H1 (cell line): ENCODE measurements around the gene USP13. TPM values are rescaled to one million over a fixed set of nuclear protein-coding genes. Genes with fewer than 3 reads are reported as not detected.

Source experiments
- CHD7 ChIP-seq: fragments of 300-600 bp; sonication (generic); IDR thresholded peaks from 2 replicates; pipeline ENCODE4 v1.7.1; 2012; ENCODE audit warnings: low read length, moderate library complexity, mild to moderate bottlenecking, inconsistent platforms; ENCODE audit not compliant: insufficient replicate concordance
- EZH2 ChIP-seq: fragments of 200-600 bp; sonication (generic); IDR thresholded peaks from 2 replicates; pipeline ENCODE4 v1.7.1; 2012; ENCODE audit warnings: low read depth, mild to moderate bottlenecking, moderate library complexity, low read length, inconsistent platforms; ENCODE audit not compliant: severe bottlenecking
- KDM5A ChIP-seq: fragments of 200-600 bp; IDR thresholded peaks from 2 replicates; pipeline ENCODE4 v1.7.1; 2012; ENCODE audit warnings: mild to moderate bottlenecking, low read length, inconsistent platforms, mixed read lengths
- RNF2 ChIP-seq: fragments of 200-900, 300-1000 bp; sonication (generic); IDR thresholded peaks from 2 replicates; pipeline ENCODE4 v1.7.1; 2016; ENCODE audit warnings: borderline replicate concordance, low read depth, mild to moderate bottlenecking, antibody characterized with exemption, low read length; ENCODE audit not compliant: poor library complexity, severe bottlenecking; ENCODE audit errors: missing control alignments
- SIN3A ChIP-seq, 2 experiments: IDR thresholded peaks in 1 of 2; conservative IDR thresholded peaks in 1 of 2; 2 replicates each; pipeline ENCODE4 v1.6.1; 2011 to 2012; ENCODE audit warnings: low read length in 2 of 2, improper control_type of control experiment in 1 of 2, low read depth in 1 of 2, mild to moderate bottlenecking in 1 of 2
- TAF7 ChIP-seq: optimal IDR thresholded peaks from 2 replicates; pipeline ENCODE3; 2011; ENCODE audit warnings: low read depth, mild to moderate bottlenecking, inconsistent platforms, low read length, moderate library complexity, borderline replicate concordance
- TEAD4 ChIP-seq: IDR thresholded peaks from 2 replicates; pipeline ENCODE4 v1.6.1; 2012; ENCODE audit warnings: low read depth, low read length, inconsistent platforms, mixed read lengths
- polyA plus RNA-seq, 7 experiments: library from polyadenylated mRNA; depleted of rRNA in 3 of 7; stranded (reverse) in 5 of 7; unstranded in 2 of 7; fragments of >200 nt in 5 of 7; fragments of 200-250 nt in 2 of 7; gene quantifications; 1 replicate in 5 of 7; 2 replicates in 1 of 7; 4 replicates in 1 of 7; pipeline versions ENCODE4 v1.2.1 to v1.2.3, GENCODE V29; 2011 to 2013; ENCODE audit warnings: missing spikeins in 2 of 7, mixed read lengths in 2 of 7
- total RNA-seq: library from RNA; stranded (reverse); fragmentation: NEBNext Ultra II Directional; extraction: Animal tissue kit (Norgen Biotek cat#: 25700); gene quantifications from 2 replicates; pipeline ENCODE4 v1.2.1, GENCODE V29; 2021

Gene USP13
- total and polyA plus RNA-seq, 2 of the 8 experiments (the other 6 are each of a cell fraction or from before 2014, with no cell fraction given): 7.9 to 25.9 TPM

- TF ChIP-seq CHD7: no peak
- no peak for TF ChIP-seq SIN3A (conservative IDR thresholded peaks at IDR 0.05 in 1 of 2, IDR thresholded peaks at IDR 0.05 in 1 of 2; ENCODE audit: low read depth in 1 of 2, low read length in 2 of 2)
- no peak for TF ChIP-seq KDM5A
- TF ChIP-seq TAF7: no peak
- TF ChIP-seq RNF2: no peak
- TF ChIP-seq TEAD4: no peak
- no peak for TF ChIP-seq EZH2
These were observed 20.7 kb downstream of the USP13 start (continued) for GRCh38 chr3:179673523-179673922.
